NCI-H2081 treated with DMSO at 0.1 percent for 48 hours (cell line): ENCODE results near the gene ACADS.

Experiments used
- DNase-seq: peaks from one replicate; lab custom pipeline; 2025; lab: John Stamatoyannopoulos, UW

ACADS gene, protein sequence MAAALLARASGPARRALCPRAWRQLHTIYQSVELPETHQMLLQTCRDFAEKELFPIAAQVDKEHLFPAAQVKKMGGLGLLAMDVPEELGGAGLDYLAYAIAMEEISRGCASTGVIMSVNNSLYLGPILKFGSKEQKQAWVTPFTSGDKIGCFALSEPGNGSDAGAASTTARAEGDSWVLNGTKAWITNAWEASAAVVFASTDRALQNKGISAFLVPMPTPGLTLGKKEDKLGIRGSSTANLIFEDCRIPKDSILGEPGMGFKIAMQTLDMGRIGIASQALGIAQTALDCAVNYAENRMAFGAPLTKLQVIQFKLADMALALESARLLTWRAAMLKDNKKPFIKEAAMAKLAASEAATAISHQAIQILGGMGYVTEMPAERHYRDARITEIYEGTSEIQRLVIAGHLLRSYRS

GRCh38 chr12:120725659-120726509 is at the start of gene ACADS:
ACADS (plus strand) TSS chr12:120725826; CDS start chr12:120725886, 60 bp downstream.
- DNase-seq, result peak; percentile 27

DNA sequence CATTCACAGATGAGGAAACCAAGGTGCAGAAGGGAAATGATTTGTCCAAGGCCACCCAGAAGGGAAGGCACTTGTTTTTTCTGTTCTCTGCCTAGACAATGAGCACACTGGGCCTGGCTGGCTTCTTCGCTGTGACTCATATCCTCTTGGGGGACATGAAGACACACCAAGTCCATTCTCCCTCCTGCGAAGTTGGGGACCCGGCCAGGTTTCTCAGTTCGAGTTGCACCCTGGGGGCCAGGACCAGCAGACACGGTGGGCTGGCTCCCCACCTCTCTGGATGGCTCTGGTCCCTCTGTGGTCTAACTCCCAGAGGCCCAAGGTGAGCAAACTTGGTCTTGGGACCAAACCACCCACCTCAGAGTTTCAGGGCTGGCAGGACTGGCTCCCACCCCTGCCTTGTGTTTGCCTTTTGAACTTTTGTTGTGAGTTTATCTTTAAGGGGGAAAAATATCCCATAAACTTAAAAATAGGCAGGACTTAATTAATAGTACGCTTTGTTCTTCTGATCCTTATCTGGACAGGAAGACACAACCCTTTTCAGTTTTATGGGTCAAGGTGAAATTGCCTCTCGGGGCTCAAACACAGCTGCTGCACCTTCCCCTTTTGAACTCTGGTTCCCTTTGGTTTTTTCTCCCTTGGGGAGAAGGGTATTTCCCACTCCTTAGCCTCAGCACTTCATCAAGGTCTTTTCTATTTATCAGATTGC is 47.7 kb upstream of the ACADS start:
- DNase-seq, result no peak

- DNase-seq, result no peak
Observed at GRCh38 chr12:120678572-120678971, 47.1 kb upstream of the ACADS start.

DNA sequence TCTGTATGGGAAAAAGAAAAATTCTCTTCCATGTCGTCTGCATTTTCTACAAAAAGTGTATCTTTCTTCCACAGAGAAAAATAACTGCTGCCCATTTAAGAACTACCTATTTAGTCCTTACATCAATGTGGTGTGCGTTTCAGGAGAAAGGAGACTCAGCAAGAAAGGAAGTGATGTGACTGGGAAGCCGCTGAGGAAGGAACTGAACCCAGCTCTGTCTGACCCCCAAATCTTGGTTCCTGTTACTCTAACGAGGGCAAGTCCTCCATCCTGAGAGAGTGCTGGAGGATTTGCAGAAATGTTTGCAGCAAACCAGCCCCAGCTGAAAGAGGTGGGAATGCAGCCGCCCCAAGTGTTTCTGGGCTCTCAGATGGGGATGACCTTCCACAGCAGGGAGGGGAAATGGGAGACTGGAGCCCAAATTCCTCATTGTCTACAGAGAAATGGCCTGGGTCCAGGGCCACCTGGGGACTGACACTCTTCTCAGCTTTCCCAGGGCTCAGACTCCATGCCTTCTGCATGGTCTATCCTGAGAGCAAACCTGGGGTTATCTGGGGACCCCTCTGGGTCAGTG is 45.4 kb upstream of the ACADS start:
- no peak for DNase-seq

- no peak for DNase-seq
Observed at GRCh38 chr12:120684523-120684932, 41.1 kb upstream of the ACADS start.

GRCh38 chr12:120685522-120685921 is 40.1 kb upstream of the ACADS start:
- DNase-seq, result no peak

- peak; percentile 90 for DNase-seq
Observed at GRCh38 chr12:120686151-120686689, 39.4 kb upstream of the ACADS start.

DNA sequence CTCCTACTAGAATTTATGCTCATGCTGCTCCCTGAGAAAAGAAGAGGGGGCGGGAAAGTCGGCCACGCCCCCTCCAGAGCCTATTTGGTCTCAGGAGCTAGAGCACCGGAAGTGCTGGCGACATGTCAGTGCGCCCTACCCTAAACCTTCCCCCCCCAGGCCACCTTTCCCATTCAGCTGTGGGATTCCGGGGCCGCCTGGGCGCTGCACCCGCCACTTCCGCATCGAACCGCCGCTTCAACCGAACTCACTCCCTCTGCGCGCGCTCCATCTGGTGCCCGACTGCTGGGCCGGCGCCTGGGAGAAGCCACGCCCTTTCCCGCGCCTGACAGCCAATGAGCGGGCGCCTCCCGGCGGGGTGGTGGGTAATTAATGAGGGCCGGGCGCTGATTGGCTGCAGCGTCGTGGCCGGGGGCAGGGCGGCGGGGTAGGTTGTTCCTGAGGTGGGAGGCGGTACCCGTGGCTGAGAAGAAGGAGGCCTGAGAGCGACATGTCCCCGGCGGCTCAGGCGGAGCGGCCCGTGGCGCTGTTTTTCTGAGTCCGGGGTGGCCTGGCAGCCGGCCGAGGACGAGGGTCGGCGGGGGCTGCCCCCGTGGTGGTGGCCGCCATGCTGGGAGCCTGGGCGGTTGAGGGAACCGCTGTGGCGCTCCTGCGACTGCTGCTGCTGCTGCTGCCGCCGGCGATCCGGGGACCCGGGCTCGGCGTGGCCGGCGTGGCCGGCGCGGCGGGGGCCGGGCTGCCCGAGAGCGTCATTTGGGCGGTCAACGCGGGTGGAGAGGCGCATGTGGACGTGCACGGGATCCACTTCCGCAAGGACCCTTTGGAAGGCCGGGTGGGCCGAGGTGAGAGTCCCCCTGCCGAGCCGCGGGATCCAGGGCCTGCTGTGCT is 38.7 kb upstream of the ACADS start, which contains the start of gene MLEC:
Gene MLEC (plus strand): TSS at position 460 of the 888 bp plus-strand sequence. CDS start 148 bp downstream, at position 608.
- peak; percentile 89 for DNase-seq

- DNase-seq, result no peak
Observed at GRCh38 chr12:120687578-120688289, 37.9 kb upstream of the ACADS start.

GRCh38 chr12:120688527-120689071 is 37.0 kb upstream of the ACADS start:
- DNase-seq, result no peak

DNA sequence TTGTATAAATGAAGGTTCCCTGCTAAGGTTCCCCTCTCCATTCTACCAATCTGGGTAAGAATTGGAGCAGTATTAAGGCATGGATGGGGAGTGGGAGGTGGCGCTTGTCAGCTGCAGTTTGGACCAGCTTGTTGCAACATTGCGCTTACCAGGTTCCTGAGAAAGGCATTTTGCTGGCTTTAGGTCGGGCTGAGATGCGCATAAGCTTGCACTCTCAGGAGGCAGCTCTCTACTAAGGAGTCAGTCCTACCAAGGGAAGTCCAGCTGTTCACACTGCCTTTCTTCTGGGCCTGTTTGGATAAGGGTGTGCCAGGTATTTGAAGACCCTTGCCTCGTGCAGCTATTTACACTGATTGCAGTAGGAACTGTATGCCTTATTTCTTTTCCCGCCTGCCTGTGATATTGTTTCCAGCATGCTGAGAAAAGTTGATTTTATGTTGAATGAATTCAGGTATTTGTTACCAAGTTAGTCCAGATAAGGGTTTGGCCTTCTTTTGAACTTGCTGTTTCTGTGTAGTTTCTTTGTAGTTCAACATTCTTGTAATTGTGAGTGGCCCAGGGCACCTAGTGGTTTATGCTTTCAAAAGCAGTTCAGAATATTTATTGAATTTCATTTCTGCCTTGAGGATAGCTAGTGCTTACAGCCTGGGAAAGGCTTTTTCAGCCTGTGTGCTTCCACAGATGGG is 36.1 kb upstream of the ACADS start:
- no peak for DNase-seq

DNA sequence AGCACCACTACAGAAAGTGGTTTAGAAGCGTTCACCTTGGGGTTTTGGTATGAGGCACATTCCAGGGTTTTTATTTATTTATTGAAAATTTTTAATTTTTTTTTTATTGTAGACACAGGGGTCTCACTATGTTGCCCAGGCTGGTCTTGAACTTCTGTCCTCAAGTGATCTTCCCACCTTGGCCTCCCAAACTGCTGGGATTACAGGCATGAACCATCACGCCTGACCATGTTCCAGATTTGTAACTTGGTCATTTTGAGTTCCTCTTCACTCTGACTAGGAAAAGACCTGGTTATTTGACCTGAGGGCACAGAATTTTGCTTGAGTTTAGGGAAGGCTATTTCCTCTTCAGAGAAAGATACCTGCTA is 35.6 kb upstream of the ACADS start:
- DNase-seq, result no peak

DNA sequence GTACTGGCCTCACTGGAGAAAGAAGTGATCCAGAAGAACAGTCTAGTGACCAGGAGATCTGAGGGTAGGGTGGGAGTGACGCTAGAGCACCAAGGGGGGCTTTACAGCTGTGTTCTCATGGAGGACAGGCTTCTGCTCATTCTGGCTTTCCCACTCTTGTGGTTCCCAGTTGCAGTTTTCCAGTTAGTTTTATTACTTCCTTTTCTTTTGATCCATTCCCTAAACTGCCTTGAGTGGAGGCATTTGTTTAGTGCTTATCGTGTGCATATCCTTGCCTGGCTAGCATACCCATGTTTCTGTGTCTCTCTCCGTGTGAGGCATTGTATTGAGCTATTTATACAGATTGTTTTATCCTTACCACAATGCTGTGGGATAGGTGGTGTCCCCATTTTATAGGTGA is 34.6 kb upstream of the ACADS start:
- DNase-seq, result no peak

GRCh38 chr12:120692524-120693033 is 33.0 kb upstream of the ACADS start:
- DNase-seq, result no peak

- DNase-seq, result no peak
Observed at GRCh38 chr12:120693848-120694247, 31.8 kb upstream of the ACADS start.

DNA sequence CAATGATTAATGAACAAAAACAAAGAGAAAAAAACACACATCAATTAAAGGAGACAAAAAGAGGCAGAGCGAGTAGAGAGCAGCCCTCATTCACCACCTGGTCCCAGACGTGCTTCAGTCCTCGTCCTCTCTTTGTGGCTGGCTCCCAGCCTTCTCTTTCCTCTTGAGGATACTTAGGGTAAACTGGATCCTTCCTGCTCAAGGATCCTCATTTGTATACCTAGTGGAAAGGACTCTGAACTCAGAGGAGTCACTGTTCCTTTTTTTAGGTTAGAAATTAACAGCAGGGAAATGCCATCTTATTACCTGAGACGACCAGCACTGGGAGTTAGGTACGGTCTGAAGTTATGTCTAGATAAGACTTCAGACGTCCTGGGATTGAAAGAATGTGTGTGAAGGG is 29.0 kb upstream of the ACADS start:
- no peak for DNase-seq

GRCh38 chr12:120697344-120697743 is 28.3 kb upstream of the ACADS start:
- DNase-seq, result no peak

DNA sequence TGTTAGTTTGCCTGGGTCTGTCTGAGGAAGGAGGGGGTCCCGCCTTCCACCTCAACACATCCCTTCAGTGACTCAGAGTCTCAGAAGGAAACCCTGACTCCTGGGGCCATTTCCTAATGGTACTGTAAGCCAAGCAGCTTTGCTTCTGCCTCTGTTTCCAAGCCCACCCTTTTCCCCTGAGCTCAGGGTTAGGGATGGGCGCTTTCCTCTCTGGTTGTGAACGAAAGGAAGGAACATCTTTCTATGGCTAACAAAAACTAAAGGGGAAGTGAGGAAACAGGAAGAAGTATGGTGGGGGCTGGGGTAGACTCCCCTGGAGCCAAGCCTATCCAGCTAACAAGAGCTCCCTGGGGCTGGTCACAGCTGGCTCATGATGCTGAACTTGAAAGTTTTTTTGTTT is 27.0 kb upstream of the ACADS start:
- no peak for DNase-seq

DNA sequence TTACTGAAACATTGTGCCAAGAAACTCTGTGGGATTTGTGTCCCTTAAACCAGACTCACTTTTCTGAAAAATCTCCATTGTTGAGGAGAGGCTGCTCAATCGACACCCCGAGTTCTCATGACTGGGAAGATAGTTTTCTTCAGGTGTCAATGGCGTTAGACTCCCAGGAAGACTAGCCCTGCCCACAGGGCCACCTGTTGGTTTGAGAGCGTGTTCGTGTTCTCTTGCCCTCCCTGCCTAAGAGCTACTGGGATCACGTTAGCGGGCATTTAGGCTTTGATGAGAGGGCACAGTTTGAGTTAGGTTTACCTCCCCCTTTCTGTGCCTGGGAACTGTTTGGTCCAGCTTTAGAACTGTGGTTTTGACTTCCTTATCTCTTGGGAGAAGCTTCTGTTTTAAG is 26.1 kb upstream of the ACADS start:
- no peak for DNase-seq
